NB4 (cell line): ENCODE results near the gene AP2B1.
A peak's percentile ranks its signal among the peaks of the same experiment; 100 is the strongest.
"Not testable (repeated sequence)": the region's sequence is repeated elsewhere in the genome, so short reads cannot be mapped to it uniquely, and the experiment has no call there.

ENCODE experiments used
- DNase-seq: peaks from one replicate; pipeline ENCODE4 v3.0.0; 2010; ENCODE audit warnings: low read depth
- H3K4me3 ChIP-seq: one replicate; pipeline ENCODE4 v1.5.1; 2011; ENCODE audit warnings: mild to moderate bottlenecking, low read depth, low read length, moderate library complexity
- MYC ChIP-seq: IDR thresholded peaks from 2 replicates; pipeline ENCODE4 v1.6.1; 2011; ENCODE audit warnings: low read depth, low read length
- POLR2A ChIP-seq: IDR thresholded peaks from 2 replicates; pipeline ENCODE4 v1.6.1; 2011; ENCODE audit warnings: mild to moderate bottlenecking; ENCODE audit not compliant: insufficient read length; ENCODE audit errors: extremely low read depth
- TF ChIP-seq, protein P1 (sequence below): IDR thresholded peaks from 2 replicates; pipeline ENCODE4 v1.6.1; 2011; ENCODE audit warnings: low read depth, low read length
- TF ChIP-seq, protein P2 (sequence below): IDR thresholded peaks from one replicate; pipeline ENCODE4 v1.5.1; 2012; ENCODE audit warnings: low read depth, low read length

Gene AP2B1

DNA sequence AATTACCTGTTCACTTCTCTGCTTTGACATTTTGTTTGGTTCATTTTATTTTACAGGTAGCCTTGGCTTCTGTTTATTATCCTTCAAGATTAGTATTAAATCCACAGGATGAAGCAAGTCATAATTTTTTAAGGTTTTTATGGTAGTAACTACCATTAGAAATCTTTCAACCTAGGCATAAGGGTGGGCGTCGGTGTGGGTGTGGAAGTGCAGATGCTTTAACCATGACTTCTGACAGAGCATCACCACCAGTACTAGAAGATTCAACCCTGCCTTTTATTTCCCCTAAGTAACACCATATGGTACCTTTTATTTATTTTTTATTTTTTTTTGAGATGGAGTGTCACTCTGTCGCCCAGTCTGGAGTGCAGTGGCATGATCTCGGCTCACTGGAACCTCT is 22.7 kb downstream of the AP2B1 start:
- TF ChIP-seq POLR2A (no peak), MYC (no peak)
- TF ChIP-seq, protein P1, sequence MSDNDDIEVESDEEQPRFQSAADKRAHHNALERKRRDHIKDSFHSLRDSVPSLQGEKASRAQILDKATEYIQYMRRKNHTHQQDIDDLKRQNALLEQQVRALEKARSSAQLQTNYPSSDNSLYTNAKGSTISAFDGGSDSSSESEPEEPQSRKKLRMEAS, result no peak
- TF ChIP-seq, protein P2, sequence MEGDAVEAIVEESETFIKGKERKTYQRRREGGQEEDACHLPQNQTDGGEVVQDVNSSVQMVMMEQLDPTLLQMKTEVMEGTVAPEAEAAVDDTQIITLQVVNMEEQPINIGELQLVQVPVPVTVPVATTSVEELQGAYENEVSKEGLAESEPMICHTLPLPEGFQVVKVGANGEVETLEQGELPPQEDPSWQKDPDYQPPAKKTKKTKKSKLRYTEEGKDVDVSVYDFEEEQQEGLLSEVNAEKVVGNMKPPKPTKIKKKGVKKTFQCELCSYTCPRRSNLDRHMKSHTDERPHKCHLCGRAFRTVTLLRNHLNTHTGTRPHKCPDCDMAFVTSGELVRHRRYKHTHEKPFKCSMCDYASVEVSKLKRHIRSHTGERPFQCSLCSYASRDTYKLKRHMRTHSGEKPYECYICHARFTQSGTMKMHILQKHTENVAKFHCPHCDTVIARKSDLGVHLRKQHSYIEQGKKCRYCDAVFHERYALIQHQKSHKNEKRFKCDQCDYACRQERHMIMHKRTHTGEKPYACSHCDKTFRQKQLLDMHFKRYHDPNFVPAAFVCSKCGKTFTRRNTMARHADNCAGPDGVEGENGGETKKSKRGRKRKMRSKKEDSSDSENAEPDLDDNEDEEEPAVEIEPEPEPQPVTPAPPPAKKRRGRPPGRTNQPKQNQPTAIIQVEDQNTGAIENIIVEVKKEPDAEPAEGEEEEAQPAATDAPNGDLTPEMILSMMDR, result no peak
- no peak for DNase-seq

DNA sequence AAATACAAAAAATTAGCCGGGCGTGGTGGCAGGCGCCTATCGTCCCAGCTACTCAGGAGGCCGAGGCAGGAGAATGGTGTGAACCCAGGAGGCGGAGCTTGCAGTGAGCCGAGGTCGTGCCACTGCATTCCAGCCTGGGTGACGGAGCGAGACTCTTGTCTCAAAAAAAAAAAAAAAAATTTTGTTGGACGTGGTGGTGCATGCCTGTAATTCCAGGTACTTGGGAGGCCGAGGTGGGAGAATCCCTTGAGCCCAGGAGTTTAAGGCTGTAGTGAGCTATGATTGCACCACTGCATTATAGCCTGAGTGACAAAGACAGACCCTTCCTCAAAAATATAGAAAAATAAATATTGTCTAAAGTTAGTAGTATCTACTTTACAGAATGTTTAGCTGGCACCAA is 23.6 kb downstream of the AP2B1 start:
- H3K4me3 ChIP-seq, DNase-seq: not testable (repeated sequence)

More for the DNA sequence above, 22.7 kb downstream of the AP2B1 start:
- no peak overlapping the region for H3K4me3 ChIP-seq

DNA sequence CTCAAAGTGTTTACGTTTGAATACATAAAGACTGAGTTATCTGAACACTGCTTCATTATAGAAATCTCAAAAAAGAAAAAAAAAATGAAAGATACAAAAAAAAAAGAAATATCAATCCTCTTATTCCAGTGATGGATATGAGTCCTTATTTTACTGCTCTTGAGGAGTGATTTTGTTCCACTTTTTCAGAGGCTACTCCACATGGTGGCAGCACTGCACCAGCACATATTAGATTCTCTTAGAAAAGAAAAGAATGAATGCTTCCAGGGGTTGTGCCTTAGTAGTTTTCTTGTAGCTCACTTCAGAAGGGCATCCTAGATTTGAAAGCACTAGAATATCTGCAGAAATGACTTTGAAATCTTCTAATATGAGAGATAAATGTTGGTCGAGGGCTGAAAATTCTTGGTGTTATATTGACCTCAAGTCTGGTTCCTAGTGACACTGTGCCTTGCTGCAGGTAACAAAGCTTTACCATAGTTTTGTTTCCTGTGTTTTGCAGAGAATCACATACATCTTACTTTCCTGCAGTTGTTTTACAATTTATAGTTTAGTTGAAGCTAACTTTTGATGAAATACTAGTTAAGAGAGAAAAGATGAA is 25.9 kb downstream of the AP2B1 start:
- peak; percentile 63 for DNase-seq
- TF ChIP-seq, protein P1, result peak; percentile 23; the same call in 1 of the 2 replicates
- TF ChIP-seq, protein P2, result peak; percentile 80
- TF ChIP-seq MYC, result no peak
- H3K4me3 ChIP-seq, result no peak overlapping the region

DNA sequence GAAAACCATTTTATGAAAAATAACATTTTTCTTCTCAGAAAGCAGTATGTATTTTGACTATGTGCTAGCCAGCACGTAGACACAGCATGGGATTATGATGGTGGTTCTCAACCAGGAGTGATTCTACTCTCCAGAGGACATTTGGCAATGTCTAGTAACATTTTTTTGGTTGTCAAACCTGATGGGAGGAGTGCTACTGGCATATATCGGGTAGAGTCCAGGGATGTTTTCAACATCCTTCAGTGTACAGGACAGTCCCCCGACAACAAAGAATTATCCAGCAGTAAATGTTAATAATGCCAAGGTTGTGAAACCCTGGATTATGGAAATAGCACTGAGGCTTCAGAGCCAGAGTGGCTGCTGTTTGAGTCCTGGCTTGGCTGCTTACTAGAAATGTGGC is 27.7 kb downstream of the AP2B1 start:
- no peak for DNase-seq
- no peak overlapping the region for H3K4me3 ChIP-seq
- TF ChIP-seq, protein P1, result no peak
- TF ChIP-seq, protein P2, result no peak
- TF ChIP-seq MYC, result no peak
- TF ChIP-seq POLR2A, result no peak

DNA sequence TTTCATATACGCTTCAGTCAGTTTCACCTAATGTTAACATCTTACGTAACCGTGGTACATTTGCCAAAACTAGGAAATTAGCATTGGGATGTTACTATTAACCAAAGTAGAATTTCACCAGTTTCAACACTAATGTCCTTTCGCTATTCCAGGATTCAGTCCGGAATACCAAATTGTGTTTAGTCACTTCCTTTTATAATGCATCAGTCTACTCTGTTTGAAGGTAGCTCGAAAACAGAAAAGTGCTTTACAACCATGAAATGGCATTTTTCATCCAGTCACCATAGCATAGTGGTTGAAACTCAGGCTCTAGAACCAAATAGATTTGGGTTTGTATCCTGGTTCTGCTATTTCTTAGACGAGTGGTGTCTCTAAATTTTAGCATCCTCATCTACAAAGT is 29.4 kb downstream of the AP2B1 start:
- no peak for TF ChIP-seq POLR2A
- no peak for TF ChIP-seq MYC
- TF ChIP-seq, protein P1, result no peak
- TF ChIP-seq, protein P2, result no peak
- no peak for DNase-seq

DNA sequence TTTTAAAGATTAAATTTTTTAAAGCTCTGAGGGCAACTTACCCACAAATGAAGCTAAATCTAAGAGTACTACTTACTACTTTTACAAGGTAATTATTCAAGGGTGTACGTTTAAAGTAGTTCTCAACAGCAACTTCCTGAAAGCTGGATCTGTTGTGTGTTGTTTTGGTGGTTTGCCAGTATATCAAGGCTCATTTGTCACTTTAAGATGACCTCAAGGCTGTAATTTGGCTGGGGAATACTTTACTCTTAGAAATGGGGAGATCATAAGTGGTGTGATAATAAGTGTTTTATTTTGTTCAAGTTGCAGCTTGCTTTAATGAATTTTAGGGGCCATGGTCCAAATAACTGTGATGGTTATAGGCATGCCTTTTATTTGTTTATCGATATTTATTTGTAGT is 30.4 kb downstream of the AP2B1 start:
- TF ChIP-seq, protein P2, result no peak
- TF ChIP-seq, protein P1, result no peak
- no peak for TF ChIP-seq MYC
- TF ChIP-seq POLR2A, result no peak
- DNase-seq, result no peak
- no peak overlapping the region for H3K4me3 ChIP-seq

More for the DNA sequence above, 29.4 kb downstream of the AP2B1 start:
- H3K4me3 ChIP-seq, result no peak overlapping the region
